DMS114 treated with DMSO at 0.1 percent for 48 hours (cell line): ENCODE results near the gene EFNA5.
"Not testable (repeated sequence)": the region's sequence is repeated elsewhere in the genome, so short reads cannot be mapped to it uniquely, and the experiment has no call there.

ENCODE experiments used
- DNase-seq: peaks from one replicate; lab custom pipeline; 2025; ENCODE audit not compliant: unreplicated experiment; lab: John Stamatoyannopoulos, UW

EFNA5 gene

DNA sequence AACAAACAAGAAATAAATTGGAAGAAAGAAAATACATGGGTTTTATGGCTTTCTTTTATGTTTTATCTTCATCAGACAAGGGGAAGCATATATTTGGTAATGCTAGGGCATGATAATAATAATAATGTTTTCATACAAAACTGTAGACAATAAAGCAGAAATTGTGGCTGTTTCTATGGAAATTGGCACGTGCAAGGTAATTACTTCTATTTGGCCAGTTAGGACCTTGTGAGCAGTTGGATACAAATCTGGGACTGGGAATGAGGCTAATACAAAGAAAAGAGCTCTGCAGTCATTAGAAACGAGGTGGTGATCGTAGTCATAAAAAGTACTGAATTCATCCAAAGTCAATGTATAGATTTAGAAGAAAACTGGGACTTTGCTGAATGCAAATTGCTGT lies 233.6 kb downstream of the EFNA5 start:
- no peak for DNase-seq

DNA sequence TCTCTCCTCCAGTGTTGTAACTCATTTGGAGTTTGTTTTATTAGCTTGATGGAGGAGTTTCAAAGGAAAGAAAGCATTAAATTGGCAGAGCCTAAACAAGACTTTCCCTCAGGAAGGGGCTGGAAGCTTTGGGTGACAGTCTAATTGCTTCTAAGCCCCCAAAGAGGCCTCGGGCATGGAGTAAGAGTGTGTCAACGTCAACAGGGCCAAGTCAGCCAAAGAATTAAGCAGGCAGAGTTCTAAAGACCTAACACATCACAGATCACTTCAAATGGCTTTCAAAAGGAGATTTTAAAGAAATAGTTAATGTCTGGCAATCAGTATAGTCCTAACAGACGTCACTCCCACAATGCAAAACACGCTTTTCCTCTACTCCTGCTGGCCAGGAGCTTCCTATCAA lies 234.5 kb downstream of the EFNA5 start:
- DNase-seq: no peak

DNA sequence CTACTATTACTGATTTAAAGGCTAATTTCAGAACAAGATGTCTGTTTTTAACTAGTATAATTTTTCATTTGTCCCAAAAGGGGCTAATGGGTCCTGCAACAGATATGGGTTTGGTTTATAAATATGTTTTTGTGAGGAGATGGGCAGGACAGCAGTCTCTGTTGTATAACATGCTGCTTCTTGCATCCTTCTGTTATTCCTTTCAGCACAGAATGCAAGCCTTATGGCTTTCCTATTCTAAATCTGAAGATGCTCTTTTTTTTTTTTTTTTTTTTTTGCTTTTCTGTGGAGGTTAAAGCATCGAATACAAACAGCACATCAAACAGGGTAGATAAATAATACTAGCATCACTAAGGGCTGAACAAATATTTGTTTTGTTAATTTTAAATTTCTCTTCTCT lies 235.7 kb downstream of the EFNA5 start:
- no peak for DNase-seq

DNA sequence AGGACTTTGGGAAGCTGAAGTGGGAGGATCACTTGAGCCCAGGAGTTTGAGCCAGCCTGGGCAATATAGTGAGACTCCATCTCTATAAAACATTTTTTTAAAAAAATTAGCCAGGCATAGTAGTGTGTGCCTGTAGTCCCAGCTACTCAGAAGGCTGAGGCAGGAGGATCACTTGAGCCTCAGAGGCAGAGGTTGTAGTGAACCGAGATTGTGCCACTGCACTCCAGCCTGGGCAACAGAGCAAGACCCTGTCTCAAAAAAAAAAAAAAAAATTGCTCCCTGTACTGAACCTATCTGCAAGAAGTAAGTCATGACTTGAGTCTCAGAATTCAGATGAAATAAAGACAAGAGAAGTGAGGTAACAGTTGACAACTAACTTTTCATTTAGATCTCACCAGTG lies 237.1 kb downstream of the EFNA5 start:
- not testable (repeated sequence) for DNase-seq

DNA sequence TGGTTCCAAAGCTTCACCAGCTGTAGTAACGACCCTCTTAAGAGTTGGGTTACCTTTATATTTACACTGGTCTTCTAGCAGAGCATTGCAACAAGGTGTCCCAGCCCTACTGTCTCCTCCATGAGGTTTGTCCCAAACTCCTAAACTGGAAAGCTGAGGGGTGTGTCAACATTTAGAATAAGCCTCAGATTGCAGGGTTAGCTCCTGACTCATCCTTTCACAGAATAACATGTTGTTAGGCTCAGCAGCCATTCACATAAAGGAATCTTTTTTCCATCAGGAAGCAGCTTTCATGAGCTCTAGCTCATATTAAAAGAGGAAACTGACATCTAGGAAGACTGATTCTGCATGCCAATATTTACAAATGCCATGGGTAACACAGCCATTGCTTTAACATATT lies 238.7 kb downstream of the EFNA5 start:
- no peak for DNase-seq

DNA sequence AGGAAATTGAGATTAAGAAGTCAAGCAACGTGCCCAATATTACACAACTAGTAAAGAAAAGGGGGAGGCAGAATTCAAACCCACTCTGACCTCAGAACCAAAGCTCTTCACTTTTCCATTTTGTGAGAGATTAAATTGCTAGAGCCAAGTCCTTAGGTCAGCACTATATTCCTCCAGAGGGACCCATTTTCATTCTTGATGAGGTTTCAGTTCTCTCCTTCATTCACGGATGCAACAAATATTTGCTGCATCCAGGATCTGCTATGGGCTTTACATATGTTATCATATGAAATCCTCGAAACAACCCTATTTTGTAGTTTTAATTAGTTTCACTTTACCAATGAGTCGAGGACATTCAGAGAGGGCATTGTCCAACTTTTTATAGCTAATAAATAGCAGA lies 239.2 kb downstream of the EFNA5 start:
- no peak for DNase-seq

DNA sequence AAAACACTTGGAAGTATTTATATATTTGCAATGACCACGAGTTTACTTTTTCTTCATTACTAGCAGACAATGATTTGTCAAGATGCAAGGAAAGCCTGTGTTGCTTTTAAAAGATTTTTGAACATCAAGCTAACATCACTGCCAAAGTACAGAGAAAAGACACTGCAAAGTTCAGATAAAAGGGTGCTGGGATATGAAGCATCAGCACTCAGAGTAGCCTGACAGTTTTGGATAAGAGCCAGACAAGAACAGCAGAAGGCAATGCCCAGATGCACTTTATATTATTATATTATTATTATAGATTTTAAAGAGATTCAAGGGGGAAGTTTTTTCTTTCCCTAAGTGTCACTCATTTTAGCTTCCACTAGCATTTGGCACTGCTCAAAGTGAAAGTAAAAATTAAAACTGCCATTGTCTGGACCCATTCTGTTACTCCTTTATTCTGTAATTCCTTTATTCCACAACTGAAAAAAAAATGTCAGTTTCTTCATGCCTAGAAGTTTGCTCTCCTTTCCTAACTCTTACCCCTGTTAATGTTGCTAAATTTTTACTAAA lies 240.6 kb downstream of the EFNA5 start:
- no peak for DNase-seq

DNA sequence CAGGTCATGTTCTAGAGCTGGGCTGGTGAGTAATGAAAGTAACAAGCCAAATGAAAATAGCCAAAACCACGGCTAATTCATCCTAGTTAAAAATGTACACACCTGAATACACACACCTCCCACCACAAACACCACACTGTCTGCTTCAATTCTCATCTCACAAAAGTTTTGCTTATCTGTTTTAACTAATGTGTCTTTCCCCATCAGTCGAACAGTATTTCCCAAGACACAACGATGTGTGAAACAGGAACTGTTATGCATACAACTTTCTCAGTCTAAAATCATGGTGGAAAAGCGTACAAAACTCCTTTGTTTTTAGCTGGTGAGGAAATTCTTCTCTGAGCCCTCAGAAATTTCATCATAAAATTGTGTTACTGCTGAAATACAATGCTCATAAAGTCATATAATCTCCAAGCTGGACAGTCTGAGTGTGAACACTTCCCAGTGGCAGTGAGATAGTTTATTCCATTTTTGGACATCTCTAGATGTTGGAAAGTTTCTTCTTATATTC lies 242.4 kb downstream of the EFNA5 start:
- DNase-seq: no peak

DNA sequence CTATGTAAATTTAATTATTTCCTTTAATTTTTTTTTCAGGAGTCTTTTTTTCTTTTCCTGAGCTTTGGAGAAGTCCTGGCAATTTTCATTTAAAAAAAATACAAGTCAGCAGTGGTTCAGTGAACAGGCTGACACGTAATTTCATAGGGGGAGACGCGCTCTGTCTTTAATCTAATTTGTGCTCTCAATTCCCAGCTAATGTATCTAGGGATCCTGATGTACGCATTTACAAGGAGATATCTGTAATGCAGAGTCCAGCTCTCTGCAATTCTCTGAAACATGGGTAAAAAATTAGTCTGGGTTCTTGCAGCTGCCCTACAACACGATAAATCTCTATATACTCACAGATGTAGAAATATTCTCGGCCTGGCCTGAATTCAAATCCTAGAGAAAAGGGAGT lies 243.9 kb downstream of the EFNA5 start:
- DNase-seq: no peak

DNA sequence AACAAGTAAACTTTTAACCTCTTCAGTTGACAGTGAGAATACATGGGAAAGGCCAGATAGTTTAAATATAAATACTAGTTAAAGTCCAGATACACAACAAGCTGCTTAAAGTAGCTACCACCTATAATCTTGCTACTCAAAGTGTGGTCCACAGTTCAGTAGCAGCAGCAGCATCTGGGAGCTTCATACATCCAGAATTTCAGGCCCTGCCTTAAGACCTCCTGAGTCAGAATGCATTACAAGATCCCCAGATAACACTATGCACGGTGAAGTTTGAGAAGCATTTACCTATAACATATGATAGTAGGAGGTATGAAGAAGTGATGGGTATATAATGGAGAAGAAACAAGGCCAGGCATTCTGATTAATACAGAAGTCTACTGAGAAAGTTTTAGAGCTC lies 244.5 kb downstream of the EFNA5 start:
- no peak for DNase-seq

DNA sequence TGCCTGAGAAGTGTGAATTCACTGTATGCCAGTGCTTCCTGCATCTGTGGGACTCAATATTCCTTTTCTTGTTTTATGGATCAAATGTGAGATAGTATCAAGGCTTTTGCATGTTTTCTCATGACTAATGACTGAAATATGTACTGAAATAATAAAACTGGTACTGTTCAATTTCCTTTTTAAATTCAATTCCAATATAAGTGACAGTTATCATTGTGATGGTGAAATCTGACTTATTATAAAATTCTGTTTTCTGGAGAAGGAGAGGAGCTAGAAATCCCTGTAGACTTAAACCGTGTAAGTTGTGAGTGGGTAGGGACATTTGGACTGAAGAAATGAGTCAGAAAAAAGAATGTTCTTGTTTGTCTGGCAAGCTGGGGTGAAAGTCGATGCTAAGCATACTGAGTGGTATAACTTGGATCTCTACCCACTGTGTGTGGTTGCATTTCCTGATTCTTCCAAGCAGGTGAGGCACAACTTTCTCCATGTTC lies 245.2 kb downstream of the EFNA5 start:
- DNase-seq: no peak

DNA sequence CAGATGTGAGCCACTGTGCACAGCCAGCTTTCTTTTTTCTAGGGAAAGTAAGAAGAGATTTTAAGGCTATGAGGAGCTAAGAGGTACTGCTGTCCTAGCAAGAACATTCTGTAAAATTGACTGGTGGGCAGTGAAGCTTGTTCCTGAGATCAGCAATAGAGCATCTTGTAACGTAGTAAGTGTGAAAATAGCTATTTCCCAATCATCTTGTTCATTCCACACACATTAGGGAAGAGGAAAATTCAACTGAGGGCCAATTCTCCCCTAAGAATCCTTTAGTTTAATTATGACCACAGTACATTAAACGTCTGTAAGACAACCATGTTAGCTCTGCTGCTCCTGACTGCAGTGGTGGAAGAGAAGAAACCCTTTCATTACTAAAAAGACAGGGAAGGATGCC lies 246.2 kb downstream of the EFNA5 start:
- no peak for DNase-seq

DNA sequence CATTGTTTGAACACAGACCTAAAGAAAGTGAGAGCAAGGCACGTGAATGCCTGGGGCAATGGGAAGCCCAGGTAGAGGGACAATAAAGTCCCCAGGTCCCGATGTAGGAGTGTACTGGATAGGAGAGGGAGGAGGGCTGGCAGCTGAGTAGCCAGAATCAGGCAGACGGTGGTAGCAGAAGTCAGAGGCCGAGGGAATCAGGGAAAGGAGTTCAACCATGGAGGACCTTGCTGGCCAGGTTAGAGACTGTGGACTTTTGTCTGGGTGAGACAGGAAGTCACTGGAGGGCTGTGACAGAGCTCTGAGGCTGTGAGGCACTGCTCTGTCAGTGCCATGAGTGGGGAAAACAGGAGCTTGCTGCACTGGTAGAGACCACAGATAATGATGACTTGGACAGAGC lies 248.2 kb downstream of the EFNA5 start:
- DNase-seq: no peak

DNA sequence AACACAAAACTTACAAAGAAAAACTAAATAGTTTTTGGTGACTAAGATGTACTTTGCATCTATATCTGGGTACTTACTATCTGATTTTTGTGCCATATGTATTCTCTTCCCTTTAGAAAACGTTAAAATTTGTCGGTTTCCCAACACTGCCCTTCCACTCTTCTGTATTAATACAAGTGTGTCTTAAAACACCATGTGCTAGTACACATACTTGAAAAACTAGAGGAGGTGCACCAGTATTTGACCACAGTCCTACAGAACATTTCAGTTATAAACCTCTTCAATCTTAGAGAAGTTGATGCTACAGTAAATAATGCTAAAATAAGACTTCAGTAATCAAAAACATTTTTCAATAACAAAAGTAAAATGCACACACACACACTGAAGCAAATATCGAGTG lies 251.2 kb downstream of the EFNA5 start:
- DNase-seq: no peak

DNA sequence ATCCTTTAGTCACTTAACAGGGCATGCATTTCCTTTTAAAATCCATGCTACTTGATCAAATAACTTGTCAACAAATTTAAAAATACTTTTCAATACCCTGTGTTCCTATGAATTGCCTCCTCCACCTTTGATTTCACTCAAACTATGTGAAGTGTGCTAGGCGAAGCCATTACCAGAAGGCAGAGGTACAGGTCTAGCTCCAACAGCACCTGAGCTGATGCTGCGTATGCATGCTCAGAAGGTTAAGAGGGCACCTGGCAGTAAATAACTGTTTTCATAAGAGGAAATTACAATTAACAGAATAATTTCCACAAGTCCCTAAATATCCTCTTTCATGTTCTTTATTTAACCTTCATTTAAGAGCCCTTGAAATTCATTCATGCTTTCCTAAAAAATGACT lies 251.8 kb downstream of the EFNA5 start:
- DNase-seq: no peak

DNA sequence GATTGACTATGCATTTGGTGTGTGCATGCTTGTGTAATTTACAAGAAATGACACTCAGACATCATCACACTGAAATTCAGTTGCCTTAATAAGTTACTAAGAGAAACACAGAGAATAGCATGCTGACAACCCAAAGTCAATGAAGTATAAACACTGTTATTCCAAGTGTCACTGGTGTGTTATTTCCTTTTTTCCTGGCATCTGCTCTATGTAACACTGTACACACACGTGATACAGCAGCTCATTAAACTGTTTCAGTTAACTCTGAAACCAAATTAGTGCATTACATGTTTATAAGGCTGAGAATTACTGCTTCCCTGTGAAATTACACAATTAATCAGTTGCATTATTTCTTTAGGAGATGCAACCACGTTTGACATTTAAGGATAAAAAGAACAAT lies 252.7 kb downstream of the EFNA5 start:
- DNase-seq: no peak

DNA sequence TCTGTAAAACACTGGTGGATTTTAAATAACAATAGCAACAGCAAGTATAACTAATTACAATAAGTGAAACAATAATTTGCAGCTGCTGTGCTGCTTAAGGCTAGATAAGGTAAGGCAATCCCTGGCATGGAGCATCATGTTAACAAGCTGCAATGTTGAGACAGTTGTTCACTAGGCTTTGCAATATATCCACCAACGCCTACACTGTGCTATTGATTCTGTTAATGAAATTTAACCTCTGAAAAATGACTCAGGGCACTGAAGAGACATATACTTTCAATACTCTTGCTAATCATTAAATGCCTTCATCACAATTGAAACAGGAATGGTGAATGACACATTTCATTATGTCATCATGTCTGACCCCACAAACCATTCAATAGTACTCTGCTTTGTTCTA lies 255.0 kb downstream of the EFNA5 start:
- DNase-seq: no peak

DNA sequence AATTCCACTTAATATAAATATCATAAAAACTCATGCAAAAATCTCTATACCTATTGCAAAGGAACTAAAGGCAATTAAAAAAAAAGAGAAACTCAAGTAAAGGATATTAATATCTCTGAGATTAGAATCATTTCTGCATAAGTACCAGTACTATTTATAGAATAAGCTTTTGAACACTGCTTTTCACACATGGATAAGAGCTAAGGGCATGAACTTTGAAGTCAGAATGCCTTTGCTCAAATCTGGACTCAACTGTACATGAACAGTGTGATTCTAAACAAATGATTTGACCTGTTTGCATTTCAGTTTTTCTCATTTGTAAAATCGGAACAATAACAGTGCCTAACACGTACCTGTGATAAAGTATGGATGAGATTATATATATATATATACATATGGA lies 255.9 kb downstream of the EFNA5 start:
- no peak for DNase-seq

DNA sequence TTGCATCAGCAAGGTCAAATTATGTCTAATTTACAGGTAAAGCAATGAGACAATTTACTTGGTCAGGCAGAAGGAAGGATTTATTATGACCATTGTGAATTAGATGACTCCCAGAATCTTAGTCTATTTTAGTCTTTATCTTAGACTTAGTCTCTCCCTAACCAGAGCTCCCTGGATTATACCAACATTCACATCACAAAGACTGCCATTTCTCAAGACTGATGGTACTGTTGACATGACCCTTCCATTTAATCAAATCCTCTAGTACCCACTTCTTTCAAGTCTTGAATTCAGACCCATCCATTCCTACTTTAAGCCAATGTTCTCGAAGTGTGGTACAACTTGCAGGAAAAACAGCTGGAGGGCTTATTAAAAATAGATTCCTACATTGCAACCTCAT lies 257.0 kb downstream of the EFNA5 start:
- no peak for DNase-seq

DNA sequence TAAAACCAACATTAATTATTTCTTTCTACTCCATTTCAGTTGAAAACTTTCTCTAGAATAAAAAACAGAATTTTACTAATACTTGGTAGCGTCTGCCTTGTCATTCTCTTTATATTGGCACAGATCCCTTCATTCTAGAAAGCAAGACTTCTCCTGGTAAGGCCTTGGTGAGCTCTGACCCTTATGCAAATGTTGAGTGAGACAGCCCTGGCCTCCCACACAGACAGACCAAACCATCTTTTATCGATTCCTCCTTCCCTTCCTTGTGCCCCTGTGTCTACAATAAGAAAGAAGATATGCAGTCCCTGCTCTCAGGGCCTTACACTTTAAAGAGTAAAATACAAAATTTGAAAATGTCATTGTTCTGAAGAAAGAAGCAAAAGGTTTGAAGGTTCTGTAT lies 262.2 kb downstream of the EFNA5 start:
- no peak for DNase-seq

DNA sequence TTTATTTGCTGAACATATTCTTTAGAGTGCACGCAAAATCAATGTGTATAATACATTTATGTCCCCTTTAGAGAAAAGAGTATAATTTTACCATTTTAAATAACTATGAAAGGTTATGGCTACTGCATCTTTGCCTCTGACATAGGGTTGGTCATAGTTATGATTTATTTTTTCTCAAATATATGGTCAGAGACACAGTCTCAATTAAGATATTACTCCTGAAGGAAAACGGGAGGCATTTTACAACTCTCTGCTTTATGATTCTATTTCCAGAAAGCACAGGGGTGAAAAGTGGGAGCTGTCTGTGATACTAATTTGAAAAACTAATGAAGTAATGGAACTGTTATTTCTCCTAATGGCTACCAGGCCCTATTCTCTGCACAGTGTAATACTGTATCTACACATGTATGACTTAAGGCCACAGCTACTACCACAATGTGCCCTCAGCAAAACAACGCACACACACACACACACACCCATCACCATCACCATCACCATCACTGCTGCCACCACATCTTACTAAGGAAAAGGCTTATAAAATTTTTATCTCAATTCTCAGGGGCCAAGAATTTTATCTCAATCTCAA lies 262.9 kb downstream of the EFNA5 start:
- no peak for DNase-seq

DNA sequence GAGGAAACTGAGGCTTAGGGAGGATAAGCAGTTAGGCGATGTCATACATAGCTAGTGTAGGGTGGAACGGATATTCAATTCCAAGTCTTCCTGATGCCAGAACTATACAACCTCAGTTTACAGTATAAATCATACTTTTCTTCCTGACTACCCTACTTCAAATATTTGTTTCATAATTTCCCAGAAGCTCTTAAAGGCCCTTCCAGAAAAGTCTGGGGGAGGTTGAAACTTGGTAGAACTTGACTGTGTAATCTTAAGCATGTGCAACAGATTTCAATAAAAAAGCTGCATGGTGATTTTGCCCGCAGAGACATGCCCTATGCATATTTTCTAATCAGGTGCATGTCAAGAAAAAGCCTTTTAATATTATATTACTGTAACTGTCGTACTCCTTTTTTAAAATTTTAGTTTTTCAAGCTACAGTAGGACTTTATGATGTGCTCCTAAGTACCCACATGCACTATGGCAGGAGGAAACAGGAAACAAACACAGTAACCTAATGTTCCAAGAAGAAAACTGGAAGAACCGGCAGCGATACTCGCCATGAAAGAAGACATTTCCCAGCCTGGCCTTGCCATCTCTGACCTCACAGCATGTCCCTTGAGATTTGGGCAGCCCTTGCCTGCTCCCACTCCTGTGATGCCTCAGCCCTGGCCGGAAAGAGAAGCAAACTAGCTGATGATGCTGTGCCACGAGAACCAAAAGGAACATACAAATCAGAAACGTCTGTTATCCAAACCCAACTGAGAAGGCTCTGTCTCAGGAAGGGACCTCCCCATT lies 266.0 kb downstream of the EFNA5 start:
- no peak for DNase-seq
